ENCODE results near the gene MFSD6.

MFSD6 gene

GRCh38 chr2:190441564-190441963 lies 33.4 kb downstream of the MFSD6 start:
- no peak for FAIRE-seq

GRCh38 chr2:190443055-190443454 lies 34.9 kb downstream of the MFSD6 start:
- no peak for FAIRE-seq

DNA sequence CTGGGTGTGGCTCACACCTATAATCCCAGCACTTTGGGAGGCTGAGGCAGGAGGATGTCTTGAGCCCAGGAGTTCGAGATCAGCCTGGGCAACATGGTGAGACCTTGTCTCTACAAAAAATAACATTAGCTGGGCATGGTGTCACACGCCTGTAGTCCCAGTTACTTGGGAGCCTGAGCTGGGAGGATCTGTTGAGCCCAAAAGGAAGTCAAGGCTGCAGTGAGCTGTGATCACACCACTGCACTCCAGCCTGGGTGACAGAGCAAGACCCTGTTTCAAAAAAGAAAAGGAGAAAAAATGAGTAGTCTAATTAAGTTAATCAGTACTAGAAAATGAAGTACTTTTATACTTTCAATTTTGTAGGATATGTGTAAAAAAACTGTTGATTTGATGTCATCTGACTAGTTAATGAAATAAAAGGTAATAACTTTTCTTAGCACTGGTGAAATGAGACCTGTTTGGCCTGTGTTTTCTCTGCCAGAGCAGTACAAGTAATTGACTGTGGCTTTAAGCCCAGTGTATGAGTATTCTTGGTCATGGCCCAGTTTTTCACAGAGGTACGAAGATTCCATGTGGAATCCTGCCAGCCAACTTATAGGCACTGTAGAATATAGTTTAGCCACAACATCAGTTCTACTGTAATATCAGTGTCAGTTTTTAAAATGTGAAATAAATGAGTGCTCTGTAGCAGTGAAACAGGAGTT lies 35.8 kb downstream of the MFSD6 start:
- no peak for FAIRE-seq

DNA sequence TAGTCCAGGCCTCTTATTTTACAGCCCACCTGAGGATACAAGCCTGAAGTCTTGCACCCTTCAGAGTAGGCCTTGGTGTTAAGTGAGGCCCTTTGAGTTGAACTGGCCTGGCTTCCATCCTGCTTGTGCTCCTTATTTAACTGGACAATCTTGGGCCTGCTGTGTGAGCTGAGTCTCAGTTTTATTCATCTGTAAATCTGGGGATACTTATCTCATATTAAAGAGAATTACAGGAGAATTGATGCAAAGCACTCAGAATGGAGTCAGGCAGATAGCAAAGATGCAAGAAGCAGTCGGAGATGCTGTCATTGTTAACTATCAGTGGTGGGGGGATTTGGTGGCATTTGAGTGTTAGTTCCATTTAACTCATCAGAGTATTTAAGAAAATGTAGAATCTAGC lies 36.8 kb downstream of the MFSD6 start:
- FAIRE-seq = no peak

- FAIRE-seq = no peak
Measured at GRCh38 chr2:190446193-190446592, 38.0 kb downstream of the MFSD6 start.

GRCh38 chr2:190446750-190447516 lies 38.8 kb downstream of the MFSD6 start:
- no peak for FAIRE-seq

DNA sequence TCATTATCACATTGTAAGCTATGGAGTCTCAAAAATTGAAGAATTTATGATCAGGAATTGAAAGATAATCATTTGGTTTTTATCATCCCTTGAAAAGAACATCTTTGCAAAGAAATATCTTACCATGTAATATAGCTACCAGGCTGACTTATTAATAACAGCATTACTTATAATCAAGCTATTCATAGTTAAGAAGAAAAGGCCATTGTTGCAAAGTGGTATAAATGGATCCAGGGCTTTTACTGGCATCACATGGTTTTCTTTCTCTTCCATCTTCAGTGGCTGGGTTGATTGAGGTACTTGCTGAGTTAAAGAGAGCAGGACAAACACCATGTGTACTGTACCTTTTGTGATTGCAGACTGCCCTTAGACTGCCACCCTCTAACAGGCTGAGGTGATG lies 39.6 kb downstream of the MFSD6 start:
- no peak for FAIRE-seq

GRCh38 chr2:190449925-190450324 lies 41.8 kb downstream of the MFSD6 start:
- FAIRE-seq = no peak

GRCh38 chr2:190450363-190450762 lies 42.2 kb downstream of the MFSD6 start:
- FAIRE-seq = no peak

- no peak for FAIRE-seq
Measured at GRCh38 chr2:190451561-190452176, 43.5 kb downstream of the MFSD6 start.

GRCh38 chr2:190452433-190452832 lies 44.3 kb downstream of the MFSD6 start:
- no peak for FAIRE-seq

GRCh38 chr2:190454795-190455194 lies 46.6 kb downstream of the MFSD6 start:
- no peak for FAIRE-seq

GRCh38 chr2:190455358-190456095 lies 47.4 kb downstream of the MFSD6 start:
- FAIRE-seq = no peak

DNA sequence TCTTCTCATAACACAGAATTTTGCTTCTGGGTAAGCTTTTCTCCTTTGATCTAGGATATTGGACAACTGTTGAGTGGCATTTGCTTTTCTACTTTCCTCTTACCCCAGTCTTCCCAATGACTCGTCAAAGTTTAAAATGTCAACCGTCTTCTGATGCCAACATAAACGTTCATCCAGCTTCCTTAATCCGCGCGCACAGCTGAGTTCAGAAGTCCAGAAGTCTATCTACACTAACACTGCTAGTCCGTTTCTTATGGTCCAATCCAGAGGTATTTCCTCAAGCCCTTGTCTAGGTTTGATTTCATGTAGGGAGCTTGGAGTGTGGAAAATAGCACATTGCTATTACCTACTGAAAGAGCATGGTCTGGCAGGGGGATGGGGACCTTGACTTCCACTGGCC lies 48.7 kb downstream of the MFSD6 start:
- FAIRE-seq = no peak

DNA sequence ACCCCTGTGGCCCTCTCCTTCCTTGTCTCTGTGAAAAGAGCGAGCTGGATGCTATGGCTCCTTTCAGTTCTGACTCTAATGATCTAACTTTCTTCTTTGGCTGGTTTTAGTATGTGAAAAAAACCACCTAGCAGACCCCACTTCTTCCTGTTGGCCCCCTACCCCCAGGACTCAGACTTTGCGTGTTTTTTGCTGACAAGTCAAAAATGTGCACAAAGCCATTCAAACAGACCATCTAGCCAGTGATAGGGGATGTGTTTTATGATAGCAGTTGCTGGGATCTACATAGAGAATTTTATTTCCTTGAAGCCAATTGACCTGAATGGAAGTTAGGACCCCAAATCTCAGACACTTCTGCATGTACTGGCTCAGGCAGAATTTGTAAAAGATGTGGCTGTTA lies 49.1 kb downstream of the MFSD6 start:
- FAIRE-seq = no peak

DNA sequence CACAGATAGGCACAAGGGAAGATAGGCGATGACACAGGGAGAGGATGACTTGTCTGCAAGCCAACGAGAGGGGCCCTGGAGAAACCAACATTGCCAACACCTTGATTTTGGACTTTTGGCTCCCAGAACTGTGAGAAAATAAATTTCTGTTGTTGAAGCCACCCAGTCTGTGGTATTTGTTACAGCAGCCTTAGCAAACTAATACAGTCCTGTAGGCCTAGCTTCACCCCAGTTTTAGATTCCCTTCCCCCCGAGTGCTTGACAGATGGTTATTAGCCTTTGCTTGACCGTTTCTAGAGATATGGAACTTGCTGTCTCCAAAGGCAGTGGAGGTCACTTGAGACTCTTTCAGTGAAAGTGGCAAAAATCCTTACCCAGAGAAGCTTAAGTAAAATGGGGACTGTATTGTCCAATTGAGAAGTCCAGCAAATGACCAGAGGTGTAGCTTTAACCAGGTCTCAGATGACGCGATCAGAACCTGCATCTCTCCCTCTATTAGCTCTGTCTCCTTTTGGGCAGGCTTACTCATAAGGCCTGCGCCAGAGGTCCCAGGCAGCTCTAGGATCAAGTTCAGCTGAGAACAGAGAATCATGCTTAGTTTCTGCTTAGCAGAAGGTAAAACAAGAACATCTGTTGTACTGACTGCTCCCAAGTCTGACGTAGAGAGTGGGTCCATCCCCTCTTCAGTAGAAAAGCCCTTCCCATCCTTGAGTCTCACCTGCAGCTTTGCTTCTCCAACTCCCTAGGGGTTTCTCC lies 50.4 kb downstream of the MFSD6 start:
- no peak for FAIRE-seq

DNA sequence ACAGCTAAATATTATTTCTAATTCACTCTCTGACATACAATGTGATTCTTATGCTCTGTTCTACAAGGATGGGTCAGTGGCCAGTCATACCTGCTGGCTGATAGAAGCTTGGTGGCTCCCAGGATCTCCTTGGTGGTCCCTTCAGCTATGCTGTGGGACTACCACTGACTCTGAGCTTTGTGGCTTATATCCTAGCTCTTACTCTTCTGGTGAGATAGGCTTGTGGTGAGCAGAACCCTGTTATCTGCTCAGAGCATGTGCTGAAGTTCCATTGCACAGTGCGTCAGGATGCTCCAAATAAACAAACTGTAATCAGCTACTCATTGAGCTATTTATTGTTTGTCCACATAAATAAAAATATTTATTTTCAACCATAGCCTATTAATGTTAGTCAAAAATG lies 51.7 kb downstream of the MFSD6 start:
- FAIRE-seq = no peak

- no peak for FAIRE-seq
Measured at GRCh38 chr2:190460487-190460886, 52.3 kb downstream of the MFSD6 start.

DNA sequence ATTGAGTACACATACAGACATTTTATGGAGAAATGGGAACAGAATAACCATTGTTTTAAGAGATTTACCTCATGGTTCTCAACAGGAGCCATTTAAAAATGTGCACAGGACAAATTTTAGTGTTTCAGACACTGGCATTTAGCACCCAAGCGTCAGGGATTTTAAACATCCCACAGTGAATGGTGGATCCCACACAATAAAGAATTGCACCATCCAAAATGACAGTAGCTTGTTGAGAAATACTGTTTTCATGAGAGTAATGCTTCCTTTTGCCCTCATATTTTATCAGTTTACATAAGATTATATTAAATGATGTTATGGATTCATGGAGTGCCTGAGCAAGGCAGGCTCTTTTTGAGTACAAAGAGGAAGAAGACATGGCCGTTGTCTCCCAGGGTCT lies 54.0 kb downstream of the MFSD6 start:
- no peak for FAIRE-seq

DNA sequence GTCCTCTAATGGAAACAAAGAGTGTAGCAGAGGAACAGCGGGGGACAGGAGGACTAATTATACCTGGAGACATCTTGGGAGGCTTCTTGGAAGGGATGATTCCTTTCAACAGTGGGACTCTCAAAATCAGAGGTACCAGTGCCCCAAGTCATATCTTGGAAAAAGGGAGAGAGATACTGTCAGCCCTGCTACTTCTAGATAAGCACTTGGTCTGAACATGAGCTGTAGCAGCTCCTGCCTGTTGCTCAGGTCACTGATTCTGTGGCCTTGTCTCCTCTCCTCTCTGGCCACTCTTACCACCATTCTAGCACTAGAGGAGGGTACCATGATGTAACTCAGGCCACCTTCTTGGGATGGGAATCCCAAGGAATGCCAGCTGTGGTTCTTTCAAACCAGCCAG lies 54.5 kb downstream of the MFSD6 start:
- no peak for FAIRE-seq

DNA sequence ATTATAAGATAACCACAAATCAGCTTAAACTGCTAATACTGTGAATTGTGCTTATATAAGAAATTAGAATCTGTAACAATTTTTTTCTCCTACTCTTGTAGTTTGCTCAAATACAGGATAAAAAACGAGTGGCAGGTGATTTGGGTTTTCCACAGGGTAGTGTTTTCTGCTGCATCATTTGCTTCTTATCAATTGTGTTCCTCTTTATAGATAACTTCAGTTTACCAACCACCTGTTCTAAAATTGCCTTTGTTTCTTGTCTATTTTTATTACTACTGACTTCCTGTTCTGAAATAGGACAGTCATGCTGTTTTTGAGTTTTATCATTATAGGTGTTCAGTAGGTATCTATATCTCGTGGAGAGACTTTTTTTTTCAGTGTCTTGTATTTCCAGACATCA lies 56.9 kb downstream of the MFSD6 start:
- FAIRE-seq = no peak

- FAIRE-seq = no peak
Measured at GRCh38 chr2:190466819-190467446, 58.8 kb downstream of the MFSD6 start.
